AG04449 (cell line): ENCODE results near the gene GRIK2.
"Not testable (repeated sequence)": the region's sequence is repeated elsewhere in the genome, so short reads cannot be mapped to it uniquely, and the experiment has no call there.

Experiments used
- CTCF ChIA-PET: fragments of 350-600 bp; formaldehyde crosslinking; extraction: SDS; loops from one replicate; lab custom pipeline; 2021; ENCODE audit warnings: antibody characterized with exemption; lab: Yijun Ruan, JAX
- POLR2A ChIA-PET: fragments of 400-600, 350-600 bp; formaldehyde crosslinking; extraction: SDS; loops from one replicate; lab custom pipeline; 2020; ENCODE audit warnings: antibody characterized with exemption, inconsistent platforms; lab: Yijun Ruan, JAX
- DNase-seq: peaks from one replicate; pipeline ENCODE4 v3.0.0-alpha.2; 2010; ENCODE audit warnings: low read depth, low spot score
- H3K4me3 ChIP-seq: 2 replicates; pipeline ENCODE4 v1.5.1; 2011; ENCODE audit warnings: low read depth, mild to moderate bottlenecking, control low read depth, low read length
- TF ChIP-seq, protein P1 (sequence below): IDR thresholded peaks from one replicate; pipeline ENCODE4 v1.5.1; 2011; ENCODE audit warnings: mild to moderate bottlenecking, moderate library complexity, low read length, control low read depth, inconsistent platforms; ENCODE audit not compliant: insufficient read depth; ENCODE audit errors: missing control alignments

The GRIK2 gene

DNA sequence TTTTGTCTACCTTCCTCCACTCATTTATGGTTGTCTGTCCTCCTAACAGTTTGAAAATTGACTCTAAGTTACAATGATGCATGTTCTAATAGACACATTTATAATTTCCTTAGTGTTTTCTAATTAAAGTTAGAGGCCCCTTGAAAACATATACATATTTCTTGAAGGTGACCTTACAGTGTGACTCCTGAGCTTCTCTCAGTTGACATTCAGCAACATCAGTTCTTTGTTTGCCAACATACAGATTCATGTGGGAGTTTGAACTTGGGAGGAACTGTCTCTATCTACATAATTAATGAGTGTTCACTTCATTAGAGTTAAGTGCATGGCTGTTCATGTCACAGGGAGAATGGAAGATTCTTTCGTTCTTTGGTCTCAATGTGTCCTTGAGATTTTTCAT, 658.2 kb downstream of the GRIK2 start:
- ChIA-PET CTCF (no interaction called here), POLR2A (no interaction called here)
- DNase-seq, result no peak
- H3K4me3 ChIP-seq, result no peak overlapping the region
- TF ChIP-seq, protein P1, sequence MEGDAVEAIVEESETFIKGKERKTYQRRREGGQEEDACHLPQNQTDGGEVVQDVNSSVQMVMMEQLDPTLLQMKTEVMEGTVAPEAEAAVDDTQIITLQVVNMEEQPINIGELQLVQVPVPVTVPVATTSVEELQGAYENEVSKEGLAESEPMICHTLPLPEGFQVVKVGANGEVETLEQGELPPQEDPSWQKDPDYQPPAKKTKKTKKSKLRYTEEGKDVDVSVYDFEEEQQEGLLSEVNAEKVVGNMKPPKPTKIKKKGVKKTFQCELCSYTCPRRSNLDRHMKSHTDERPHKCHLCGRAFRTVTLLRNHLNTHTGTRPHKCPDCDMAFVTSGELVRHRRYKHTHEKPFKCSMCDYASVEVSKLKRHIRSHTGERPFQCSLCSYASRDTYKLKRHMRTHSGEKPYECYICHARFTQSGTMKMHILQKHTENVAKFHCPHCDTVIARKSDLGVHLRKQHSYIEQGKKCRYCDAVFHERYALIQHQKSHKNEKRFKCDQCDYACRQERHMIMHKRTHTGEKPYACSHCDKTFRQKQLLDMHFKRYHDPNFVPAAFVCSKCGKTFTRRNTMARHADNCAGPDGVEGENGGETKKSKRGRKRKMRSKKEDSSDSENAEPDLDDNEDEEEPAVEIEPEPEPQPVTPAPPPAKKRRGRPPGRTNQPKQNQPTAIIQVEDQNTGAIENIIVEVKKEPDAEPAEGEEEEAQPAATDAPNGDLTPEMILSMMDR, result no peak

DNA sequence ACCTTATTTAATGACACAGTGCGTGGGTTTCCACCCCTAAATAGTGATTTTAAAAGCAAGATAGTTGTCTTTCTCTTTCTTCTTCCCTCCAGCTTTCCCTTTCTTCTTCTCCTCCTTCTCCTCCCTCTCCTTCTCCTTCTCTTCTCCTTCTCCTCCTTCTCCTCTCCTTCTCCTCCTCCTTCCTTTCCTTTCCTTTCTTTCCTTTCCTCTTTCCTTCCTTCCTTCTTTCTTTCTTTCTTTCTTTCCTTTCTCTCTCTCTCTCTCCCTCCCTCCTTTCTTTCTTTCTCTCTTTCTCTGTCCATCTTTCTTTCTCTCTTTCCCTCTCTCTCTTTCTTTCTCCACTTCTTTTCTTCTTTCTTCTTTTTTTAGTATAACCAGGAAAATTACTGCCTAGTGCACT, 670.6 kb downstream of the GRIK2 start:
- POLR2A ChIA-PET, result no interaction called here
- CTCF ChIA-PET, result no interaction called here
- no peak for DNase-seq

DNA sequence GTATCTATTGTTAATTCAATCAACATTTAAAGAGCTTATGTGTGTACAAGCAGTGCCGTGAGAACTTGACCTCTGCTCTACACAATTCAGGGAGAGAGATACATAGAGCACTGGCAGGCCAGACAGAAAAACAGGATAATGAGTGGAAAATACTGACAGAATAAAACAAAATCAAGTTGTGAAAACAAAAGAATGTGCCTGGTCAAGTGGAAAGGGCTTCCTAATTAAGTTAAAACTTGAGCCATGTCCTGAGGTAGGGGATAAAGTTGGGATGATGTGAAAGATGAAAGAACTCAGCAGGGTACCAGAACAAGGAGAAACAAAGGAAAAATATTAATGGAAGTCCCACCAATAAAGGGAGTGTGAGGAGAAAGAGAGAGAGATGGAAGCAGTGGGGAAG, 672.8 kb downstream of the GRIK2 start:
- TF ChIP-seq, protein P1, result no peak
- ChIA-PET POLR2A (no interaction called here), CTCF (no interaction called here)
- H3K4me3 ChIP-seq, result no peak overlapping the region
- no peak for DNase-seq

More for the DNA sequence above, 670.6 kb downstream of the GRIK2 start:
- no peak overlapping the region for H3K4me3 ChIP-seq
- TF ChIP-seq, protein P1, result no peak

DNA sequence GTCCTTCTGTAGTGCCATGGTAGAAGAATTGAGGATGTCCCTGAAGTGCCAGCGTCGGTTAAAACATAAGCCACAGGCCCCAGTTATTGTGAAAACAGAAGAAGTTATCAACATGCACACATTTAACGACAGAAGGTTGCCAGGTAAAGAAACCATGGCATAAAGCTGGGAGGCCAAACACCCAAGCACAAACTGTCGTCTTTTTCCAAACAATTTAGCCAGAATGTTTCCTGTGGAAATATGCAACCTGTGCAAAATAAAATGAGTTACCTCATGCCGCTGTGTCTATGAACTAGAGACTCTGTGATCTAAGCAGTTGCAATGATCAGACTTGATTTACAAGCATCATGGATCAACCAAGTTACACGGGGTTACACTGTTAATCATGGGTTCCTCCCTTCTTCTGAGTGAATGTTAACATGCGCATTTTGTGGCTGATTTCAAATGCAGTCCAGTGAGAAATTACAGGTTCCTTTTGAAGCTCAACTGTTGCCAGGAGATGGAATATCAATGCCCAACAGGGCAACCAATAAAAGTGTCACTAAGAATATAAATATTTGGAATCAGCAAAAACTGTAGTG, 674.9 kb downstream of the GRIK2 start:
- no peak overlapping the region for H3K4me3 ChIP-seq
- ChIA-PET POLR2A (no interaction called here), CTCF (no interaction called here)
- no peak for DNase-seq
- TF ChIP-seq, protein P1, result no peak

DNA sequence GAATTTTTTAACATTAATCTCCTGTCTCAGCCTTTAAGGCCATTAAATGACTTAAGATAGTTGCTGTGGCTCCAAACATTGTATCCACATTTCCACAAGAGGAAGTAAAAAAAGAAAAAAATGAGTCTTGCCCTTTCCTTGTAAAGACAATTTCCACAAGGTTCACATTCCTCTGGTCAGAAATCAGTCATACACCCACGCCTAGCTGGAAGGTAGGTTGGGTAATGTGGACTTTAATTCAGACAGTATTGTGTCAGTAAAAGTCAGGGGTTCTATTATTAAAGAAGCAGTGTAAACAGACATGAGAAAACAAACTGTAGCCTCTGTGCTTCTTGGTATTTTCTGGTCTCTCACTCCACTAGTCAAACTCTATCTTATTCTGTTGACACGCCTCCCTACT, 682.0 kb downstream of the GRIK2 start:
- ChIA-PET POLR2A (no interaction called here), CTCF (no interaction called here)
- DNase-seq, result no peak
- H3K4me3 ChIP-seq, result no peak overlapping the region
- TF ChIP-seq, protein P1, result no peak

DNA sequence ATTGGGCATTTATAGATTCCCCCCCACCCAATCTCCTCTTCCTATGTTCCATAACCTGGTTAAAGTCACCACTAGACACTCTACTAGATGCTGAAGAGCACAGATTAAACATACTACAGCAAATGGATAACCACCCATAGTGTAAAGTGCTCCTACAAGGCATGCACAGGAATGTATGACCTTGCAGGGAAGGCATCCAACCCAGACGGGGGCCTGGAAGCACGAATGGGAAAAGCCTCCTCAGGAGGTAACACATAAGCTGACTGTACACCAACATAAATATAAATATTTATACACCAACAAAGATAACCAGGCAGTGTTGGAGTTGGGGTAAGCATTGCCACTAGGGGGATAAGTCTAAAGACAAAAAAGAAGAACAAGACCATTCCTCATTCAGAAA, 691.7 kb downstream of the GRIK2 start:
- DNase-seq, result no peak
- TF ChIP-seq, protein P1, result no peak
- H3K4me3 ChIP-seq, result no peak overlapping the region
- CTCF ChIA-PET, result no interaction called here
- POLR2A ChIA-PET, result no interaction called here

DNA sequence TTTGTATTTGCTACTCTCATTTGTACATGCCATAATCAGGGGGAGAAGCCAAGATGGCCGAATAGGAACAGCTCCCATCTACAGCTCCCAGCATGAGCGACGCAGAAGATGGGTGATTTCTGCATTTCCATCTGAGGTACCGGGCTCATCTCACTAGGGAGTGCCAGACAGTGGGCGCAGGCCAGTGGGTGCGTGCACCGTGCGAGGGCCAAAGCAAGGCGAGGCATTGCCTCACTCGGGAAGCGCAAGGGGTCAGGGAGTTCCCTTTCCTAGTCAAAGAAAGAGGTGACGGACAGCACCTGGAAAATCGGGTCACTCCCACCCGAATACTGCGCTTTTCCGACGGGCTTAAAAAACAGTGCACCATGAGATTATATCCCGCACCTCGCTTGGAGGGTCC, 694.7 kb downstream of the GRIK2 start:
- DNase-seq, H3K4me3 ChIP-seq, CTCF ChIA-PET, POLR2A ChIA-PET: not testable (repeated sequence)
